ENCODE results near the gene WDR7. TPM values are rescaled to one million over a fixed set of nuclear protein-coding genes. Genes with fewer than 3 reads are reported as not detected.

WDR7 gene
- total and polyA plus RNA-seq, 2 of the 4 experiments (the other 2 are of a cell fraction) = 3.7 to 23.3 TPM

- DNase-seq (no peak), ATAC-seq (ENCODE audit: low read depth) (no peak)
- Histone ChIP-seq H3K56ac (ENCODE audit: extremely low read depth, insufficient read depth, low read length) (no peak overlapping the region), H4K91ac (ENCODE audit: insufficient read depth, low read depth, low read length) (no peak overlapping the region), H4K5ac (ENCODE audit: low read depth, low read length) (no peak overlapping the region), H3K27me3 (ENCODE audit: control insufficient read depth, insufficient read depth, low read length) (no peaks in the 10 kb centered on the region), H3K9ac (ENCODE audit: low read depth, low read length) (no peak overlapping the region), H3K9me1 (ENCODE audit: insufficient read depth, low read length) (no peaks in the 10 kb centered on the region), H3K4me1 (ENCODE audit: control insufficient read depth, insufficient read depth, low read length) (peaks cover 6% of the 10 kb centered on the region), H2BK120ac (ENCODE audit: low read depth, low read length) (no peak overlapping the region), H3K9me3 (ENCODE audit: control insufficient read depth, insufficient read depth, low read length) (no peaks in the 10 kb centered on the region), H3K36me3 (ENCODE audit: control insufficient read depth, insufficient read depth, low read length) (no peaks in the 10 kb centered on the region), H3K4me3 (ENCODE audit: insufficient read depth, low read depth, low read length) (no peak overlapping the region), H4K20me1 (ENCODE audit: insufficient read depth, low read length) (no peaks in the 10 kb centered on the region), H3K4me2 (ENCODE audit: low read depth, low read length) (no peak overlapping the region), H3K23ac (ENCODE audit: low read depth, low read length) (no peak overlapping the region), H2BK5ac (ENCODE audit: low read depth, low read length, poor library complexity, severe bottlenecking) (no peak overlapping the region), H3K4ac (ENCODE audit: low read depth, low read length) (no peak overlapping the region), H2AK5ac (ENCODE audit: low read depth, low read length) (no peak overlapping the region), H3K18ac (ENCODE audit: low read depth, low read length) (no peak overlapping the region), H3K79me1 (ENCODE audit: low read depth in 1 of 2, low read length in 2 of 2) (no peaks in the 10 kb centered on the region), H3K14ac (replicated peaks; ENCODE audit: low read depth, low read length) (0 out of 2 replicates have a peak overlapping the region, but pooled peaks have one; percentile 70), H2AFZ (replicated peaks; ENCODE audit: low read length, poor library complexity) (no peak overlapping the region), H2AK9ac (replicated peaks; ENCODE audit: low read depth, low read length, poor library complexity) (no peak overlapping the region), H2BK20ac (ENCODE audit: low read depth, low read length) (no peak overlapping the region), H4K8ac (ENCODE audit: low read depth in 2 of 2, low read length in 2 of 2) (no peak overlapping the region), H3K27ac (ENCODE audit: insufficient read depth, low read length) (no peak overlapping the region), H2BK15ac (ENCODE audit: low read depth, low read length) (no peak overlapping the region; the same call in 2 of the 3 replicates)
- intact Hi-C loops (cut with micrococcal nuclease) = loop anchor here (10.0 kb wide), 1 partner anchor 138 kb away; no protein-coding TSS in a partner anchor
- in situ Hi-C loops (cut with MboI; ENCODE audit: low sequenced_read_pairs) = no loop called here
- no CpG with 5 or more reads among the region's 2 CpGs for WGBS, 2 experiments (ENCODE audit: extremely low coverage in 2 of 2, insufficient read length in 1 of 2)
- TF ChIP-seq RFX5 (IDR thresholded peaks at IDR 0.05; ENCODE audit: low read depth, low read length) = no peak
- TF ChIP-seq CTCF (conservative IDR thresholded peaks at IDR 0.05; ENCODE audit: low read depth, low read length) = no peak
- no peak for TF ChIP-seq NFE2L2 (IDR thresholded peaks at IDR 0.05; ENCODE audit: low read depth, low read length)
- TF ChIP-seq SMC3 (IDR thresholded peaks at IDR 0.05; ENCODE audit: low read depth, low read length) = no peak
- TF ChIP-seq MAZ (IDR thresholded peaks at IDR 0.05; ENCODE audit: borderline replicate concordance, low read depth, low read length) = no peak
- no peak for TF ChIP-seq CEBPB (IDR thresholded peaks at IDR 0.05; ENCODE audit: low read depth, low read length)
- no peak for TF ChIP-seq MAFK (IDR thresholded peaks at IDR 0.05; ENCODE audit: low read depth, low read length)
- no peak for TF ChIP-seq ELK1 (IDR thresholded peaks at IDR 0.05; ENCODE audit: borderline replicate concordance, low read depth, low read length)
- TF ChIP-seq MXI1 (IDR thresholded peaks at IDR 0.05; ENCODE audit: borderline replicate concordance, low read depth, low read length) = no peak
- no peak for TF ChIP-seq POLR2A (IDR thresholded peaks at IDR 0.05; ENCODE audit: low read depth, low read length)
- dilution Hi-C loops (cut with HindIII; ENCODE audit: low sequenced_read_pairs, unreplicated experiment) = no loop called here
- ChIA-PET CTCF (interaction anchor here (0.7 kb wide), 1 partner anchor 137 kb away, joined by 5 read pairs; no protein-coding TSS in a partner anchor), POLR2A (ENCODE audit: unreplicated experiment) (no interaction called here)
- BruUV-seq (replicated peaks) = no TSS peak
Observed at GRCh38 chr18:57002627-57003026, 351.5 kb downstream of the WDR7 start.
